HG03457 (cell line): ENCODE data around the gene ZNF823.

Experiments
- ATAC-seq: cut with Tn5 transposase; IDR thresholded peaks from one replicate; pipeline ENCODE4 v1.9.1; 2021; ENCODE audit warnings: moderate number of reproducible peaks; ENCODE audit not compliant: unreplicated experiment

The ZNF823 gene

GRCh38 chr19:11737964-11738745 lies 591 bp downstream of the ZNF823 start:
- peak; percentile 16 for ATAC-seq

GRCh38 chr19:11736696-11737095 lies 2.0 kb downstream of the ZNF823 start:
- ATAC-seq: no peak

DNA sequence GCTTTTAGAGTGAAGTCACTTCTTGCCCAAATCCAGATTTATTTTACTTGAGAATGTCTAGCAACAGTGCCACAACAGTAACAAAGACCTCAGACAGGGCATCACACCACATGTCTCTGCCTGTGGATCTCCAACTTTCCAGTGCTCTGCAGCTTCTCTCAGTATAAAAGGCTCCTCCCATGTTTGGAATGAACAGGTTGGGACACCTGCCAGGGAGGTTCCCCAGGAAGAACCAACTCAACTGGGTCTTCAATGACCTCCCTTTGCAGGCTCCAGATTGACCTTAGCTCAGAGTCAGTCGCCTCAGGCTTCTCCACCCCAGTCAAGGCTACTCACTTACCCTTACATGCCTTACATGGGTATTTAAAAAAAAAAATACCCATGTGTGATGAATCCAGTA lies 3.4 kb downstream of the ZNF823 start:
- no peak for ATAC-seq

- no peak for ATAC-seq
These were observed 9.2 kb downstream of the ZNF823 start for GRCh38 chr19:11729586-11729985.

DNA sequence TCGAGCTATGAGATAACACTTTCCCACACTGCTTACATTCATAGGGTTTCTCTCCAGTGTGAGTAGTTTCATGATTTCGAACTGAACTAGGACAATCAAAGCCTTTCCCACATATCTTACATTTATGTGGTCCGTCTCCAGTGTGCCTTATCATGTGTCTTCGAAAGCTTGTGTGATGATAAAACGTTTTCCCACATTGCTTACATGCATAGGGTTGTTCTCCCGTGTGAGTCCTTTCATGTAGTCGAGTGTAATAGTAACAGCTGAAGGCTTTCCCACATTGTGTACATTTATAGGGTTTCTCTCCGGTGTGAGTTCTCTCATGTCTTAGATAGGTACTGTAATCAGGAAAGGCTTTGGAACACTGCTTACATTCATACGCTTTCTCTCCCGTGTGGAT lies 16.3 kb downstream of the ZNF823 start:
- no peak for ATAC-seq

GRCh38 chr19:11721681-11722080 lies 17.1 kb downstream of the ZNF823 start:
- no peak for ATAC-seq

DNA sequence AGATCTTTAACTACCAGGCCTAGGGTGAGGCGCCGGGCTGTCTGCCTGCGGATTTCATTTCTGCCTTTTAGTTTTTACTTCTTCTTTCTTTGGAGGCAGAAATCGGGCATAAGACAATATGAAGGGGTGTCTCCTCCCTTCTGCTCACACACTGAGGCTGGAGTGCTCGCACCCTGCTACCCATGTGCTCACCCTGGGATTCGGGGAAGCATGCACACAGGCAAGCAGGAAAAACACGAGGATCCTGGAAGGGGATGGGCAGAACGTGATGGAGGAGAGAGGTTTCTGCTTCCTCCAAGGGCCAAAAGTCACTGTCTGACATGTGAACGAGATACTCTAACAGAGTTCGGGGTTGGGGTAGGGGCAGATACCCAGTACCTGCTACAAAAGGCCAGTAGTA lies 28.4 kb downstream of the ZNF823 start:
- no peak for ATAC-seq

- ATAC-seq: no peak
These were observed 30.3 kb downstream of the ZNF823 start for GRCh38 chr19:11708457-11708856.

GRCh38 chr19:11705474-11705873 lies 33.3 kb downstream of the ZNF823 start:
- ATAC-seq: no peak

DNA sequence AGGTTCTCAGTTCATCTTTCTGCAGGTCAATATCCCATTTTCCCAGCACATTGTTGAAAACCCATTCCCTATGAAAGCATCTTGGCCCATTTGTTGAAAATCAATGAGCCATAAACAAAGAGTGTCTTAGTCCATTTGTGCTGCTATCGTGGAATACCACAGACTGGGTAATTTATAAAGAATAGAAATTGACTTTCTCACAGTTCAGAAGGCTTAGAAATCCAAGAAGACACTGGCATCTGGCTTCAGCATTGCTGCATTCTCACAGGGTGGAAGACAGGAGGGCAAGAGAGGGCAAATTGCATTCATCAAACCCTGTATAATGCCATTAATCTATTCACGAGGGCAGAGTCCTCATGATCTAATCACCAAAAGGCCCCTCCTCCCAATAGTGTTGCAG lies 34.1 kb downstream of the ZNF823 start:
- no peak for ATAC-seq

- no peak for ATAC-seq
These were observed 38.6 kb downstream of the ZNF823 start for GRCh38 chr19:11699931-11700794.

- ATAC-seq: no peak
These were observed 40.5 kb downstream of the ZNF823 start for GRCh38 chr19:11698231-11698630.

- ATAC-seq: no peak
These were observed 41.4 kb downstream of the ZNF823 start for GRCh38 chr19:11697284-11697855.

GRCh38 chr19:11694533-11695439 lies 44.0 kb downstream of the ZNF823 start:
- peak; percentile 71 for ATAC-seq

GRCh38 chr19:11693505-11694499 lies 44.9 kb downstream of the ZNF823 start:
- ATAC-seq: no peak

- no peak for ATAC-seq
These were observed 46.5 kb downstream of the ZNF823 start for GRCh38 chr19:11692127-11692790.

DNA sequence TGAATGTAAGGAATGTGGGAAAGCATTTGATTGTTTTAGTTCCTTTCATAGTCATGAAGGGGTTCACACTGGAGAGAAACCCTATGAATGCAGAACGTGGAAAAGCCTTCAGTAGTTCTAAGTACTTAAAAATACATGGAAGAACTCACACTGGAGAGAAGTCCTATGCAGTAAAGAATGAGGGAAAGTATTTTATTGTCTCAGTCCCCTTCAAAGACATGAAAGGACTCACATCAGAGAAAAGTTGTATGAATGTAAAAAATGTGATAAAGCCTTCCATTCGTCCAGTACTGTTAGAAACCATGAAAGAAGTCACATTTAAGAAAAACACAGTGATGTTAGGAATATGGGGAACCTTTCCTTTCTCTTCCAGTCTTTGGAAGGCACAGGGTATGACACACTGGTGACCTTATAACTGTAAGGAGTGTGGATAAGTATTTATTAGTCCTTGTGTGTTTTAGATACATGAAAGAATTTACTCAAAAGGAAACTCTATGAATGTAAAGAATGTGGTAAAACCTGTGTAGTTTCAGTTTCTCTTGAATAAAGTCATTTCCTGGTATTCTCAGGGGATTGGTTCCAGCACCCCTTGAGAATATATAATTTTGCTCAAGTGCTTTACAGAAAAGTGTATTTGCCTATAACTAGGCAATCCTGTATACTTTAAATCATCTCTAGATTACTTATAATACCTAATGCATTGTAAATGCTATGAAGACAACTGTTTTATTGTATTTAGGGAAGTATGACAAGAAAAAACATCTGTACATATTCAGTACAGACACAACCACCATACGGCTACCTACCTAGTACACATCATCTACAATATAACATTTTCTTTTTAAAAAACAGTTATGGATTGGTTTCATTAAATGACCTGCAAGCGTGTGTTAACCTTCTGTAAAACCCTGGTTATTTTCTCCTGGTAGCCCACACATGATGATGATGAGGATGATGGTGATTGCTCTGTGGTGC lies 52.8 kb downstream of the ZNF823 start:
- ATAC-seq: no peak
